Epithelial cell of esophagus (primary cell): ENCODE measurements around the gene ZNF277.

Experiments
- DNase-seq: peaks from one replicate; pipeline ENCODE4 v3.0.0; 2010; ENCODE audit warnings: low read depth
- H3K4me3 ChIP-seq: 2 replicates; pipeline ENCODE4 v1.5.1; 2011; ENCODE audit warnings: mild to moderate bottlenecking, low read length, control low read depth
- CTCF ChIP-seq: IDR thresholded peaks from 2 replicates; pipeline ENCODE4 v1.5.1; 2011; ENCODE audit warnings: low read depth, mild to moderate bottlenecking, low read length, control low read depth, inconsistent platforms; ENCODE audit not compliant: insufficient read depth; ENCODE audit errors: missing control alignments

ZNF277 gene

GRCh38 chr7:112232212-112232978 lies 25.9 kb downstream of the ZNF277 start:
- no peak overlapping the region for H3K4me3 ChIP-seq
- no peak for DNase-seq
- TF ChIP-seq CTCF, result no peak

GRCh38 chr7:112233048-112233697 lies 26.7 kb downstream of the ZNF277 start:
- no peak for TF ChIP-seq CTCF
- H3K4me3 ChIP-seq, result no peak overlapping the region
- DNase-seq, result peak; percentile 41

GRCh38 chr7:112234147-112234546 lies 27.7 kb downstream of the ZNF277 start:
- no peak overlapping the region for H3K4me3 ChIP-seq
- no peak for DNase-seq
- TF ChIP-seq CTCF, result no peak

GRCh38 chr7:112236597-112236996 lies 30.1 kb downstream of the ZNF277 start:
- TF ChIP-seq CTCF, result no peak
- no peak overlapping the region for H3K4me3 ChIP-seq
- DNase-seq, result no peak

- DNase-seq, result no peak
- no peak for TF ChIP-seq CTCF
- no peak overlapping the region for H3K4me3 ChIP-seq
Observed at GRCh38 chr7:112238330-112238729, 31.8 kb downstream of the ZNF277 start.

- TF ChIP-seq CTCF, result no peak
- peak; percentile 81 for DNase-seq
- no peak overlapping the region for H3K4me3 ChIP-seq
Observed at GRCh38 chr7:112238852-112239610, 32.5 kb downstream of the ZNF277 start.
